ENCODE data around the gene PCK2.

The PCK2 gene

GRCh38 chr14:24085215-24085614 is 8.9 kb upstream of the PCK2 start (continued):
- TF ChIP-seq ZFP3 (CRISPR knock-in tag; IDR thresholded peaks at IDR 0.05): no peak
- TF ChIP-seq CSRNP3 (CRISPR knock-in tag; IDR thresholded peaks at IDR 0.05): no peak
- TF ChIP-seq SNAI2 (CRISPR knock-in tag; IDR thresholded peaks at IDR 0.05): no peak
- TF ChIP-seq ARNTL (CRISPR knock-in tag; IDR thresholded peaks at IDR 0.05; ENCODE audit: borderline replicate concordance, low read depth): no peak
- no peak for TF ChIP-seq TCF4 (CRISPR knock-in tag; IDR thresholded peaks at IDR 0.05; ENCODE audit: borderline replicate concordance)
- TF ChIP-seq OSR1 (CRISPR knock-in tag; IDR thresholded peaks at IDR 0.05): no peak
- TF ChIP-seq RARB (CRISPR knock-in tag; IDR thresholded peaks at IDR 0.05): no peak
- no peak for TF ChIP-seq ZFP30 (CRISPR knock-in tag; IDR thresholded peaks at IDR 0.05)

GRCh38 chr14:24086193-24086955 is 7.7 kb upstream of the PCK2 start:
- ATAC-seq: no peak
- TF ChIP-seq ISL1 (CRISPR knock-in tag; IDR thresholded peaks at IDR 0.05) (no peak), PATZ1 (CRISPR knock-in tag; IDR thresholded peaks at IDR 0.05; ENCODE audit: borderline replicate concordance) (no peak), GLIS3 (CRISPR knock-in tag; IDR thresholded peaks at IDR 0.05) (no peak), ZC3H10 (CRISPR knock-in tag; IDR thresholded peaks at IDR 0.05) (no peak), ZNF70 (CRISPR knock-in tag; IDR thresholded peaks at IDR 0.05) (no peak), ARNTL (CRISPR knock-in tag; IDR thresholded peaks at IDR 0.05; ENCODE audit: borderline replicate concordance, low read depth) (no peak)

- ATAC-seq: no peak
- TF ChIP-seq CSDC2 (CRISPR knock-in tag; IDR thresholded peaks at IDR 0.05): no peak
- TF ChIP-seq OSR1 (CRISPR knock-in tag; IDR thresholded peaks at IDR 0.05): no peak
- no peak for TF ChIP-seq ESRRG (CRISPR knock-in tag; IDR thresholded peaks at IDR 0.05)
- TF ChIP-seq TSHZ2 (CRISPR knock-in tag; IDR thresholded peaks at IDR 0.05): no peak
- no peak for TF ChIP-seq ZNF8 (CRISPR knock-in tag; IDR thresholded peaks at IDR 0.05)
- TF ChIP-seq POU6F1 (CRISPR knock-in tag; IDR thresholded peaks at IDR 0.05; ENCODE audit: borderline replicate concordance, low read depth): no peak
- TF ChIP-seq TCF4 (CRISPR knock-in tag; IDR thresholded peaks at IDR 0.05; ENCODE audit: borderline replicate concordance): no peak
- no peak for TF ChIP-seq ARNTL (CRISPR knock-in tag; IDR thresholded peaks at IDR 0.05; ENCODE audit: borderline replicate concordance, low read depth)
These were observed 7.1 kb upstream of the PCK2 start for GRCh38 chr14:24087004-24087403.

- TF ChIP-seq ZNF8 (CRISPR knock-in tag; IDR thresholded peaks at IDR 0.05): no peak
- no peak for TF ChIP-seq BACH2 (CRISPR knock-in tag; IDR thresholded peaks at IDR 0.05; ENCODE audit: borderline replicate concordance)
- TF ChIP-seq ZFP30 (CRISPR knock-in tag; IDR thresholded peaks at IDR 0.05): no peak
- no peak for TF ChIP-seq OSR1 (CRISPR knock-in tag; IDR thresholded peaks at IDR 0.05)
- TF ChIP-seq PATZ1 (CRISPR knock-in tag; IDR thresholded peaks at IDR 0.05; ENCODE audit: borderline replicate concordance): no peak
- no peak for TF ChIP-seq TOX (CRISPR knock-in tag; IDR thresholded peaks at IDR 0.05; ENCODE audit: borderline replicate concordance)
- TF ChIP-seq ZFP3 (CRISPR knock-in tag; IDR thresholded peaks at IDR 0.05): no peak
- ATAC-seq: no peak
These were observed 6.0 kb upstream of the PCK2 start for GRCh38 chr14:24088095-24088494.

Data from SK-N-SH treated with all-trans-retinoic acid at 6 μM for 48 hours (cell line).